ENCODE measurements around the gene NUB1.

The NUB1 gene

DNA sequence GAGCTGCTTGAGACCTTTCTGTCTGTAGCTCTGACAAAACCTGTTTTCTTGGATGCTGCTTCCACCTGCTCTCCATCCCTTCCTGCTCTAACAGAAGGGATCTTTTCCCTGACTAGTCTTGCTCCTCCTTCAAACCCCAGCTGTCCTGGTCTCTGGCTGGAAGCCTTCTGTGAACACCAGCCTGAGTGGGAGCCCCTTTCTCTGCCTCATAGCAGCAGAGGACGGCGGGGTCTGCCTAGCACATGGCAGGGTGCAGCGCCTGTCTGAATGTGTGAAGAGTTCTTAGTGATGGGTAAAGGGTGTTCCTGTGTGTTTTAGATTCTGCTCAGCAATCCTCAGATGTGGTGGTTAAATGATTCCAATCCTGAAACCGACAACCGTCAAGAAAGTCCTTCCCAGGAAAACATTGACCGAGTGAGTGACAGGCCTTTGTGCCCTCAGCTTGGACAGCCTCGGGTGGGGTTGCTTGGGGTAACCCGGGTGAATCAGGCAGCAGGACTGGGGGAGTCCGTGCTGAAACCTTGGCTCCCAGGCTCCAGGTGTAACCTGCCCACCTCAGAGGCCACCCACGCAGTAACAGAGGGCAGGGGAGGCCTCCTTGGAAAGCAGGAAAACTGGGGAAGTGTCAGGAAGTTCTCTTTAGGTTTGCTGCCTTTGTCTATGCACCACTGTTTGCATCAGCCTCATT is 34.1 kb downstream of the NUB1 start:
- no peak overlapping the region for H3K4me3 ChIP-seq (ENCODE audit: low read depth, low read length, poor library complexity, severe bottlenecking)
- no peaks in the 10 kb centered on the region for H3F3A ChIP-seq (ENCODE audit: insufficient read depth, low read length)
- peaks cover 14% of the 10 kb centered on the region; the same call in 1 of the 2 replicates for H3K36me3 ChIP-seq (ENCODE audit: insufficient read depth, low read length)
- no peak overlapping the region for H3K4me2 ChIP-seq (ENCODE audit: low read length)
- no peak overlapping the region for H3K9ac ChIP-seq (ENCODE audit: low read length)
- no peak overlapping the region for H2AFZ ChIP-seq (ENCODE audit: low read length)
- no peaks in the 10 kb centered on the region for H4K20me1 ChIP-seq (ENCODE audit: insufficient read depth, low read length)
- peaks cover 2% of the 10 kb centered on the region for H3K4me1 ChIP-seq (ENCODE audit: insufficient read depth, low read length, severe bottlenecking)
- peaks cover 4% of the 10 kb centered on the region; the same call in 1 of the 2 replicates for H3K27me3 ChIP-seq (ENCODE audit: insufficient read depth, low read length)
- H3K79me2 ChIP-seq (ENCODE audit: insufficient read depth, low read length) = no peaks in the 10 kb centered on the region
- H3K9me3 ChIP-seq (ENCODE audit: low read length) = no peaks in the 10 kb centered on the region
- H3K27ac ChIP-seq (ENCODE audit: low read depth, low read length, poor library complexity, severe bottlenecking) = no peak overlapping the region
- TF ChIP-seq CTCF (IDR thresholded peaks at IDR 0.05; ENCODE audit: low read length) = no peak
- no peak for TF ChIP-seq EZH2 (IDR thresholded peaks at IDR 0.05; ENCODE audit: borderline replicate concordance, low read length)
- no peaks in the 10 kb centered on the region for H3K9me2 ChIP-seq (ENCODE audit: low read depth, low read length)

DNA sequence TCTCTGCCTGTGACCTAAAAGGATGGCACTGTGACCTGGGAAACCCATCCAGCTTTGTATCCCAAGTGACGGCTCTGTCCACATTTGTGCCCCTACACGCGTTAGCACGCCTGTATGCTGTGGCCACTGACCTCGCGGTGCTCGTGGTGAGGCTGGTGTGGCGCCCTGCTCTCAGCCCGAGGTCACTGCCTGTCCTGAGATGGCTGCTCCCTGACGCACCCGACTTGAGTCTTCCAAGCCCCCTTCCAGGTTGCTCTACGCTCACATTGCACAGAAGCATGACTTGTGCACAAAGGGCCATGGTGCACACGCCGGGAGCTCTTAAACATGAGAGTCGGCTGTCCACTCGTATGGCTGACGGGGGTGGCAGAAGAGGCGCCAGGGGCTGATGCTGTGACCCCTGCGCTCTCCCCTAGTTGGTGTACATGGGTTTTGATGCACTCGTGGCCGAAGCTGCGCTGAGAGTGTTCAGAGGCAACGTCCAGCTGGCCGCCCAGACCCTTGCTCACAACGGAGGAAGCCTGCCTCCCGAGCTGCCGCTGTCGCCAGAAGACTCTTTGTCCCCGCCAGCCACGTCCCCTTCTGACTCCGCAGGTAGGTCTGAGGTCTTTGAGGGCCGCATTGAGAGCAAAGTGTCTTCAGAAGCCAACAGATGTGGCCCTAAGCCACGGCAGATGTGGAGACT is 34.7 kb downstream of the NUB1 start:
- H3K9me2 ChIP-seq (ENCODE audit: low read depth, low read length) = no peaks in the 10 kb centered on the region
- TF ChIP-seq CTCF (IDR thresholded peaks at IDR 0.05; ENCODE audit: low read length) (no peak), EZH2 (IDR thresholded peaks at IDR 0.05; ENCODE audit: borderline replicate concordance, low read length) (no peak)
- H3K9ac ChIP-seq (ENCODE audit: low read length) = no peak overlapping the region
- H3K4me2 ChIP-seq (ENCODE audit: low read length) = no peak overlapping the region
- no peaks in the 10 kb centered on the region for H3K9me3 ChIP-seq (ENCODE audit: low read length)
- peaks cover 14% of the 10 kb centered on the region; the same call in 1 of the 2 replicates for H3K36me3 ChIP-seq (ENCODE audit: insufficient read depth, low read length)
- H3K4me3 ChIP-seq (ENCODE audit: low read depth, low read length, poor library complexity, severe bottlenecking) = no peak overlapping the region
- no peaks in the 10 kb centered on the region for H3F3A ChIP-seq (ENCODE audit: insufficient read depth, low read length)
- H4K20me1 ChIP-seq (ENCODE audit: insufficient read depth, low read length) = no peaks in the 10 kb centered on the region
- no peak overlapping the region for H3K27ac ChIP-seq (ENCODE audit: low read depth, low read length, poor library complexity, severe bottlenecking)
- H3K27me3 ChIP-seq (ENCODE audit: insufficient read depth, low read length) = peaks cover 4% of the 10 kb centered on the region; the same call in 1 of the 2 replicates
- no peaks in the 10 kb centered on the region for H3K79me2 ChIP-seq (ENCODE audit: insufficient read depth, low read length)
- peaks cover 9% of the 10 kb centered on the region for H3K4me1 ChIP-seq (ENCODE audit: insufficient read depth, low read length, severe bottlenecking)
- no peak overlapping the region for H2AFZ ChIP-seq (ENCODE audit: low read length)

- no peaks in the 10 kb centered on the region for H3F3A ChIP-seq (ENCODE audit: insufficient read depth, low read length)
- no peak overlapping the region for H3K9ac ChIP-seq (ENCODE audit: low read length)
- H3K4me3 ChIP-seq (ENCODE audit: low read depth, low read length, poor library complexity, severe bottlenecking) = no peak overlapping the region
- TF ChIP-seq CTCF (IDR thresholded peaks at IDR 0.05; ENCODE audit: low read length) (no peak), EZH2 (IDR thresholded peaks at IDR 0.05; ENCODE audit: borderline replicate concordance, low read length) (no peak)
- peaks cover 14% of the 10 kb centered on the region; the same call in 1 of the 2 replicates for H3K36me3 ChIP-seq (ENCODE audit: insufficient read depth, low read length)
- H3K27ac ChIP-seq (ENCODE audit: low read depth, low read length, poor library complexity, severe bottlenecking) = no peak overlapping the region
- H3K27me3 ChIP-seq (ENCODE audit: insufficient read depth, low read length) = peaks cover 4% of the 10 kb centered on the region; the same call in 1 of the 2 replicates
- H4K20me1 ChIP-seq (ENCODE audit: insufficient read depth, low read length) = no peaks in the 10 kb centered on the region
- no peak overlapping the region for H3K4me2 ChIP-seq (ENCODE audit: low read length)
- H3K9me2 ChIP-seq (ENCODE audit: low read depth, low read length) = no peaks in the 10 kb centered on the region
- H2AFZ ChIP-seq (ENCODE audit: low read length) = no peak overlapping the region
- H3K9me3 ChIP-seq (ENCODE audit: low read length) = no peaks in the 10 kb centered on the region
- H3K4me1 ChIP-seq (ENCODE audit: insufficient read depth, low read length, severe bottlenecking) = peaks cover 10% of the 10 kb centered on the region
- H3K79me2 ChIP-seq (ENCODE audit: insufficient read depth, low read length) = no peaks in the 10 kb centered on the region
These were observed 35.8 kb downstream of the NUB1 start for GRCh38 chr7:151377406-151377805.
